Hepatic stellate cell (primary cell): ENCODE measurements around the gene IPMK.

Experiments used
- DNase-seq: peaks from one replicate; pipeline ENCODE4 v3.0.0; 2011; ENCODE audit warnings: low spot score

Gene IPMK

DNA sequence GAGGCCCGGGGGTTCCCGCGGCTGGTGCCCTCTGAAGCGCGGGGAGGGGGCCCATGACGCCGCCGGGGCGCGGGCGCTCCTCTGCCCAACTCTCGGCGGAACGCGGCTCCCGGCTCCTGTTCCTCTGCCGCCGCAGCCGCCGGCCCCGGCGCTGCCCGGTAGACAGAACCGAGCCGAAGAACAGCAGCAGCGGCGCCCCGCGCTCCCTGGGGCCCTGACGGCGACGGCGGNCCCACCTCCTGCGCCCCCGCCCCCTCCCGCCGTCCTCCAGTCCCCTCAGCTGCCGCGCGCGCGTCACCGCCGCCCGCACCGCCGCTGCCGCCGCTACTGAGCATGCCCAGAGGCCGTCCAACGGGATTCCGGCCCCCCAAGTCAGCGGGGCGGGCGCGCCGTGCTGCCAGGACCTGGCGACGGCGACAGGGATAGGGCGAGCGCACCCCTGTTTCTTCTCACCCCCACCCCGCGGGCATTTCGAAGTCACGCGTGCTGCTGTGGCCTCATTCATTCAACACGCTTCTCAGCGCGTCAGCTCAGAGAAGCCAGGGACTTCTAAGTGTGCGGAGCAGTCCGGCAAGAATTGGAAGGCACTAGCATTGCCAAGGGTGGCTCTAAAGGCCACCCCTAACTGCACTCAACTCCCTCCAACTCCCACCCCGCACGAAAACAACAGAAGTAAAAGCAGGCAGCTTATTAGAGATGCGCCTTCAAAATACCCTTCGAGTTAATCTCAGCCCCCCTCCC lies at the start of gene IPMK:
Gene IPMK (minus strand): TSS at position 182 of the 741 bp plus-strand sequence. CDS start 283 bp downstream, outside the sequence.
- DNase-seq = peak; percentile 84

- no peak for DNase-seq
These were observed 49.2 kb upstream of the IPMK start for GRCh38 chr10:58316874-58317273.

DNA sequence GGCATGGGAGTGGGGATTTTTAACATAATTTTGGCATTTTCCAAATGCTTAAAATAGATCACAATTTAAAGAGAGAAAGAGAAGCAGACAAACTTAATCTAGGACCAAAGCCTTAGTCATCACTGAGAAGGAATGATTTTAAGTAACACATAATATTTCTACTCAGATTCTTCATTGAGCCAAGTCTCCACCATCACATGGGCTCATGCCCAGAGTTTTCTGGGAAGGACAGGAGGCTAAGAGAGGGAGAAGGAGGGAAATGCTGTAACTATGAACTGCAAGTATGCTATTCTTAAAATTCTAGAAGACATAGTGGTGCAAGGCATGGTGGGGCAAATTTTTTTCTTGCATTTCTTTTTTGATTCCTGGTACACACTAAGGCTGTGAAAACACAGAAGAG lies 43.3 kb upstream of the IPMK start:
- no peak for DNase-seq

- DNase-seq = no peak
These were observed 40.0 kb upstream of the IPMK start for GRCh38 chr10:58307676-58308075.

GRCh38 chr10:58305821-58306220 lies 38.1 kb upstream of the IPMK start:
- no peak for DNase-seq

GRCh38 chr10:58304099-58304633 lies 36.5 kb upstream of the IPMK start:
- DNase-seq = no peak

DNA sequence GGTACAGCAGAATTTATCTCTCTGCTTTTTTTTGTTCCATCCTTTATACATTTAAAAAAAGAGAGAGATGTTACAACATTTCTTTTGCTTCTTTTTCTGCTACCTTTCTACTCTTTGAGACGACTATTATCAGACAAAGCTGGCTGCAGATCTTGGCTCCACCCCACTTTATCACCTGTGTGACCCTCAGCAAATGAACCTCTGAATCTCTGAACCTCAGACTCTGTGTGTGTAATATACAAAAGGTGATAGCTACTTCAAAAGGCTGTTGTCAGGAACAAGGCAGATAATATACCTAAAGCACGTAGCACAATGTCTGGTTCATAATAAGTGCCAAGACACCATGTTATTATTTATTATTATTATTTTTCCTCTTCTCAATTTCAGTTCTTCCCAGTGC lies 34.6 kb upstream of the IPMK start:
- no peak for DNase-seq

- no peak for DNase-seq
These were observed 33.0 kb upstream of the IPMK start for GRCh38 chr10:58300676-58301075.

GRCh38 chr10:58299580-58299979 lies 31.9 kb upstream of the IPMK start:
- peak; percentile 24 for DNase-seq

- DNase-seq = no peak
These were observed 26.3 kb upstream of the IPMK start for GRCh38 chr10:58293989-58294388.

- DNase-seq = peak; percentile 28
These were observed 24.0 kb upstream of the IPMK start for GRCh38 chr10:58291538-58292174.

DNA sequence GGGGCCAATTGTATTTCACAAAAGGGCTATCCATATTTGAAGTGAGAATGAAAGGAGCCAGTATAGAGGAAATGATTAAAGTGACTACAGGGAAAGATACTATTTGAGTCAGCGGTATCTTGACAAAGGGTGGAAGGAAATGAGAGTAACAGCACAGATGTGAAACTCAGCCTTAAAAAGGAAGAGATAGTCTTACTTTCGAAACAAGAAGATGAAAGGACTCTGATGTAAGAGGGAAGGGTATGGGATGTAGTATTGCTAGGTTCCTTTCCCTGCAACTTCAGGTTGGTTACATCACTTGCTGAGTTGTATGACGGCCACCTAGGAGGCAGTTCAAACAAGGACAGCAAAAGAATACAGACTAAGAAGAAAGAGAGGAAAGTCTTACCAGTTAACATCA lies 14.9 kb upstream of the IPMK start:
- no peak for DNase-seq

DNA sequence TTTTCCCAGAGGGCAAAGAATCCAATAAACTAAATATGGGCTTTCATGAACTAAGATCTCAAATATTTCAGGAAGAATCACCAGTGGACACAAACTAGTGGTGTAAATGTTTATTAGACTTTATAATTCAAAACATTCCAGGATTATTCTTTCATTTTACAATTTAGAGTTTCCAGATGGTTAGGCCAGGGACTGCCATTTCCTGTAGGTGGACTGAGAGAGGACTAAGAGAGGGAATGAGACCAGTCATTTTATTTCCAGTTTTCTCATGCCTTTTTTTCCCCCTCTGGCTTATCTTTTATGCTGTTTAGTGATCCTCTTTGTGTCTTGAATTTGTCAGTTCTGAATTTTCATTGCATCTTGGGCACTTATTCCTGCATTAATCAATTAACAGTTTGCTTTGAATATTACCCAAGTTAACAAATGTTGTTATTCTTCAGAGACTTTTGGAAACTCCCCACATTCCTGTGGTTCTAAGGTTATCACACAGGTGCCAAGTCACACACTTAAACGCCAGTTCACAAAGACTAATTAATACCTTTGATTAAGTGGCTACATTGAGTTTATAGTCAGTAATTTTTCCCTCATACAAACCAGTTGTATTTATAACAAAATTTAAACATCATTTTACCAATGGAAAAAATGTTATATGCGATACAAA lies 13.5 kb upstream of the IPMK start:
- no peak for DNase-seq

GRCh38 chr10:58280477-58280876 lies 12.8 kb upstream of the IPMK start:
- no peak for DNase-seq

GRCh38 chr10:58278962-58279307 lies 11.2 kb upstream of the IPMK start:
- DNase-seq = no peak

GRCh38 chr10:58278274-58278961 lies 10.7 kb upstream of the IPMK start:
- DNase-seq = no peak

- no peak for DNase-seq
These were observed 8.2 kb upstream of the IPMK start for GRCh38 chr10:58275908-58276307.

DNA sequence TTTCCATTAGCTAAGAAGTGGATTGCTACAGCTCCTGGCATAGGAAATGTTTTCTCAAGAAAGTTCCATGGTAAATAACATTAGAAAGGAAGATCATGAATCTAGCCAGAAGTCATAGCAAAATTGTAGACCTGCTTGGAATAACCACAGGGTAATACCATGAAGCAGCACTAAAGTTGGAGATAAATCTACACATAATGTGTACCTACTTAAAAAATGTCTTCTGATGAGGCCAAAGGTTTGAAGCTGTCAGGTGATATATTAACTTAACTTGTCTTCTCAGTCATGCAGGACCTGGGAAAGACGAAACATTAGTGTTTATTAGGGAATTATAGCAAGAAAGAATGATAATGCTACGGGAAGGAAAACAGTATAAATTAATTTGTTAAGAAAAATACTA lies 7.6 kb upstream of the IPMK start:
- DNase-seq = no peak

DNA sequence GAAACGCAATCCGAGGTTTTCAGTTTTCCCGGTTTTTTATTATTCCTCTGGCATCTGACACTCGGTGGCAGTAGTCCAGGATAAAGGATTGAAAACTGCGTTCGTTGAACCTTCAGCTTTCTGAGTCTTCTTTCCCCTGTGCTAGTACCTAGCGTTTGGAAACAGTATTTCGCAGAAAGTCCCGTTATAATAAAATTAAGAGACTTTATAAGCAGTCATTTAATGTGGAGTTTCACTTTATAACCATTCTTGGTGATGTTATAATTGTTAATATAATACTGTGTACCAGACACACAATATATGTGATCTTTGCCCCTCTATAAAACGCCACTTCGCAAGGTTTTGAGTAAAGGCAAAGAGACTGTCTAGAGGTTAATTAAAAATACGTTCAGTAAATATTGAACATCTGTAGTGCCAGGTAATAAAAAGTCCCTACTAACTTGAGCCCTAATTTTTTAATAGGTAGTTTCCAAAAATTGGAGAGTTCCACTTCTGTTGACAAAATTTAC lies 2.1 kb upstream of the IPMK start:
- no peak for DNase-seq

GRCh38 chr10:58268946-58269781 lies 1.5 kb upstream of the IPMK start, which contains the start of gene CISD1:
CISD1 (plus strand) TSS chr10:58269162; CDS start chr10:58269274, 112 bp downstream.
- peak; percentile 99 for DNase-seq

- DNase-seq = no peak
These were observed 806 bp upstream of the IPMK start for GRCh38 chr10:58268454-58268945.
